CD4-positive, alpha-beta T cell treated with Interleukin-21 for 1 hour (primary cell): ENCODE data around the gene ATXN2L.
"Not testable (repeated sequence)": the region's sequence is repeated elsewhere in the genome, so short reads cannot be mapped to it uniquely, and the experiment has no call there.

Source experiments
- DNase-seq: peaks from one replicate; pipeline ENCODE4 v3.0.0-alpha.2; 2020

The ATXN2L gene

GRCh38 chr16:28822520-28823290, at the start of gene ATXN2L:
TSS of gene ATXN2L (plus strand) at chr16:28822999. CDS start at chr16:28823260, 261 bp downstream.
- DNase-seq = peak; percentile 94

GRCh38 chr16:28781697-28782096, 41.1 kb upstream of the ATXN2L start:
- not testable (repeated sequence) for DNase-seq

- DNase-seq = not testable (repeated sequence)
Observed at GRCh38 chr16:28782357-28782756, 40.4 kb upstream of the ATXN2L start.

GRCh38 chr16:28802235-28803019, 20.4 kb upstream of the ATXN2L start:
- DNase-seq = peak; percentile 79

- DNase-seq = not testable (repeated sequence)
Observed at GRCh38 chr16:28807445-28808120, 15.2 kb upstream of the ATXN2L start.

- no peak for DNase-seq
Observed at GRCh38 chr16:28820016-28820415, 2.8 kb upstream of the ATXN2L start.

- DNase-seq = not testable (repeated sequence)
Observed at GRCh38 chr16:28820546-28820945, 2.3 kb upstream of the ATXN2L start.

GRCh38 chr16:28821874-28822519, 802 bp upstream of the ATXN2L start:
- DNase-seq = no peak

- no peak for DNase-seq
Observed at GRCh38 chr16:28823291-28823872, 583 bp downstream of the ATXN2L start.

- peak; percentile 96 for DNase-seq
Observed at GRCh38 chr16:28823873-28824716, 1.3 kb downstream of the ATXN2L start.

GRCh38 chr16:28824717-28824973, 1.8 kb downstream of the ATXN2L start:
- no peak for DNase-seq

- DNase-seq = no peak
Observed at GRCh38 chr16:28826141-28826540, 3.3 kb downstream of the ATXN2L start.

GRCh38 chr16:28829747-28830146, 6.9 kb downstream of the ATXN2L start:
- no peak for DNase-seq

GRCh38 chr16:28830531-28830930, 7.7 kb downstream of the ATXN2L start:
- DNase-seq = no peak

GRCh38 chr16:28834349-28834748, 11.6 kb downstream of the ATXN2L start:
- no peak for DNase-seq

- DNase-seq = no peak
Observed at GRCh38 chr16:28834873-28835863, 12.4 kb downstream of the ATXN2L start.

GRCh38 chr16:28835864-28836760, 13.3 kb downstream of the ATXN2L start:
- no peak for DNase-seq

- no peak for DNase-seq
Observed at GRCh38 chr16:28836761-28837064, 13.9 kb downstream of the ATXN2L start.

- no peak for DNase-seq
Observed at GRCh38 chr16:28837672-28838557, 15.1 kb downstream of the ATXN2L start.
